ENCODE measurements around the gene EXD3.

GRCh38 chr9:137426018-137426681 lies 3.2 kb upstream of the EXD3 start:
- no peak for TF ChIP-seq ZNF143 (CRISPR knock-in tag; IDR thresholded peaks at IDR 0.05)
- TF ChIP-seq MYC (CRISPR knock-in tag; IDR thresholded peaks at IDR 0.05; ENCODE audit: borderline replicate concordance), result no peak
- no peak for TF ChIP-seq CTCF (CRISPR knock-in tag; IDR thresholded peaks at IDR 0.05)
- no peak for TF ChIP-seq GATAD2A (CRISPR knock-in tag; IDR thresholded peaks at IDR 0.05)
- no peak for TF ChIP-seq ZNF10 (CRISPR knock-in tag; IDR thresholded peaks at IDR 0.05; ENCODE audit: borderline replicate concordance, low read depth)
- TF ChIP-seq ZNF224 (CRISPR knock-in tag; IDR thresholded peaks at IDR 0.05), result no peak
- no peak for TF ChIP-seq ZNF772 (CRISPR knock-in tag; IDR thresholded peaks at IDR 0.05)
- no peak for TF ChIP-seq MXI1 (IDR thresholded peaks at IDR 0.05; ENCODE audit: borderline replicate concordance, low read depth, low read length)
- TF ChIP-seq, protein P1, sequence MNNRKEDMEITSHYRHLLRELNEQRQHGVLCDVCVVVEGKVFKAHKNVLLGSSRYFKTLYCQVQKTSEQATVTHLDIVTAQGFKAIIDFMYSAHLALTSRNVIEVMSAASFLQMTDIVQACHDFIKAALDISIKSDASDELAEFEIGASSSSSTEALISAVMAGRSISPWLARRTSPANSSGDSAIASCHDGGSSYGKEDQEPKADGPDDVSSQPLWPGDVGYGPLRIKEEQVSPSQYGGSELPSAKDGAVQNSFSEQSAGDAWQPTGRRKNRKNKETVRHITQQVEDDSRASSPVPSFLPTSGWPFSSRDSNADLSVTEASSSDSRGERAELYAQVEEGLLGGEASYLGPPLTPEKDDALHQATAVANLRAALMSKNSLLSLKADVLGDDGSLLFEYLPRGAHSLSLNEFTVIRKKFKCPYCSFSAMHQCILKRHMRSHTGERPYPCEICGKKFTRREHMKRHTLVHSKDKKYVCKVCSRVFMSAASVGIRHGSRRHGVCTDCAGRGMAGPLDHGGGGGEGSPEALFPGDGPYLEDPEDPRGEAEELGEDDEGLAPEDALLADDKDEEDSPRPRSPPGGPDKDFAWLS (CRISPR knock-in tag; IDR thresholded peaks at IDR 0.05; ENCODE audit: borderline replicate concordance), result no peak
- TF ChIP-seq ATAD3A (CRISPR knock-in tag; IDR thresholded peaks at IDR 0.05), result no peak
- no peak for TF ChIP-seq ZNF589 (CRISPR knock-in tag; conservative IDR thresholded peaks at IDR 0.05)
- TF ChIP-seq, protein P2, sequence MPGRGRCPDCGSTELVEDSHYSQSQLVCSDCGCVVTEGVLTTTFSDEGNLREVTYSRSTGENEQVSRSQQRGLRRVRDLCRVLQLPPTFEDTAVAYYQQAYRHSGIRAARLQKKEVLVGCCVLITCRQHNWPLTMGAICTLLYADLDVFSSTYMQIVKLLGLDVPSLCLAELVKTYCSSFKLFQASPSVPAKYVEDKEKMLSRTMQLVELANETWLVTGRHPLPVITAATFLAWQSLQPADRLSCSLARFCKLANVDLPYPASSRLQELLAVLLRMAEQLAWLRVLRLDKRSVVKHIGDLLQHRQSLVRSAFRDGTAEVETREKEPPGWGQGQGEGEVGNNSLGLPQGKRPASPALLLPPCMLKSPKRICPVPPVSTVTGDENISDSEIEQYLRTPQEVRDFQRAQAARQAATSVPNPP (CRISPR knock-in tag; IDR thresholded peaks at IDR 0.05), result no peak
- TF ChIP-seq POLR2A (IDR thresholded peaks at IDR 0.05; ENCODE audit: insufficient read depth in 1 of 2, low read depth in 2 of 2, low read length in 2 of 2), result no peak
- TF ChIP-seq, protein P3, sequence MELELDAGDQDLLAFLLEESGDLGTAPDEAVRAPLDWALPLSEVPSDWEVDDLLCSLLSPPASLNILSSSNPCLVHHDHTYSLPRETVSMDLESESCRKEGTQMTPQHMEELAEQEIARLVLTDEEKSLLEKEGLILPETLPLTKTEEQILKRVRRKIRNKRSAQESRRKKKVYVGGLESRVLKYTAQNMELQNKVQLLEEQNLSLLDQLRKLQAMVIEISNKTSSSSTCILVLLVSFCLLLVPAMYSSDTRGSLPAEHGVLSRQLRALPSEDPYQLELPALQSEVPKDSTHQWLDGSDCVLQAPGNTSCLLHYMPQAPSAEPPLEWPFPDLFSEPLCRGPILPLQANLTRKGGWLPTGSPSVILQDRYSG (CRISPR knock-in tag; IDR thresholded peaks at IDR 0.05), result no peak
